GM12873 (cell line): ENCODE results near the gene RBM15.

Experiments used
- TF ChIP-seq, protein P1 (sequence below): IDR thresholded peaks from 2 replicates; pipeline ENCODE4 v1.5.1; 2012; ENCODE audit warnings: low read depth, mild to moderate bottlenecking, moderate library complexity, low read length, control low read depth; ENCODE audit not compliant: insufficient read depth; ENCODE audit errors: missing control alignments

Gene RBM15

DNA sequence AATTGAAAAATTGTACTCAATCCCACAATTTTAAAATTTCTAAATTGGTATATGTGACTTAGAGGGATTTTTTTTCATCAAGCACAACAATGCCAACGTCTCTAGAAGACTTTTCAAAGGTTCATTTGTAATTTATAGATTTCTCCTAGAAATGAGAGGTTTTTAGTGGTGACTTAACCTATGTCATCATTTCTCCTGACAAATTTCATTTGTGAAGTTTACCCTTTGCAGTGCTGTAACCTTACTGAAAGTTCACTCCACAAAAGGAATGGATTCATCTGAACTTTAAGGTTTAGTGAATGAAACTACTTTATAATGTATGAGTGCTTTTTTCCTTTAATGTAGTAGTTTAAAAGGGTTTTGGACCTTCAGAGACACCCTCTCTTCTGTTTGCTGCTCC is 16.1 kb downstream of the RBM15 start:
- TF ChIP-seq, protein P1, sequence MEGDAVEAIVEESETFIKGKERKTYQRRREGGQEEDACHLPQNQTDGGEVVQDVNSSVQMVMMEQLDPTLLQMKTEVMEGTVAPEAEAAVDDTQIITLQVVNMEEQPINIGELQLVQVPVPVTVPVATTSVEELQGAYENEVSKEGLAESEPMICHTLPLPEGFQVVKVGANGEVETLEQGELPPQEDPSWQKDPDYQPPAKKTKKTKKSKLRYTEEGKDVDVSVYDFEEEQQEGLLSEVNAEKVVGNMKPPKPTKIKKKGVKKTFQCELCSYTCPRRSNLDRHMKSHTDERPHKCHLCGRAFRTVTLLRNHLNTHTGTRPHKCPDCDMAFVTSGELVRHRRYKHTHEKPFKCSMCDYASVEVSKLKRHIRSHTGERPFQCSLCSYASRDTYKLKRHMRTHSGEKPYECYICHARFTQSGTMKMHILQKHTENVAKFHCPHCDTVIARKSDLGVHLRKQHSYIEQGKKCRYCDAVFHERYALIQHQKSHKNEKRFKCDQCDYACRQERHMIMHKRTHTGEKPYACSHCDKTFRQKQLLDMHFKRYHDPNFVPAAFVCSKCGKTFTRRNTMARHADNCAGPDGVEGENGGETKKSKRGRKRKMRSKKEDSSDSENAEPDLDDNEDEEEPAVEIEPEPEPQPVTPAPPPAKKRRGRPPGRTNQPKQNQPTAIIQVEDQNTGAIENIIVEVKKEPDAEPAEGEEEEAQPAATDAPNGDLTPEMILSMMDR, result no peak

DNA sequence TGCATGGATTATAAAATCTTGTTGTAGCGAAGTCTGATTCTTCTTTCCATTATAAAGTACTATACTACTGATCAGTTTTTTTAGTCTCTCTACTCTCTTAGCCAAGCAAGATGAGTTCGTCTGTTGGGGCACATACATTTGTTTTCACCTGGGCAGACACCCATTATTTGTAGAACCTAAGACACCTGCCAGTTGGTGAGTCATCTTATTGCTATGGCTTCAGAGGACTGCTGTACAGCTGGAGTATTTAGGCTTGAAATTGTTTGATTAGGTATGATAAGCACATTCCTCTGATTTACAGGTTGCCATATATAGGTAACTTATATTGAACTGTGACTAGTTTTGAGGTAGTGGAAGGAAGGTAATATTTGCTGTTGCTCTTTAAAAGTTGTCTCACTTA is 17.2 kb downstream of the RBM15 start:
- TF ChIP-seq, protein P1, result no peak

DNA sequence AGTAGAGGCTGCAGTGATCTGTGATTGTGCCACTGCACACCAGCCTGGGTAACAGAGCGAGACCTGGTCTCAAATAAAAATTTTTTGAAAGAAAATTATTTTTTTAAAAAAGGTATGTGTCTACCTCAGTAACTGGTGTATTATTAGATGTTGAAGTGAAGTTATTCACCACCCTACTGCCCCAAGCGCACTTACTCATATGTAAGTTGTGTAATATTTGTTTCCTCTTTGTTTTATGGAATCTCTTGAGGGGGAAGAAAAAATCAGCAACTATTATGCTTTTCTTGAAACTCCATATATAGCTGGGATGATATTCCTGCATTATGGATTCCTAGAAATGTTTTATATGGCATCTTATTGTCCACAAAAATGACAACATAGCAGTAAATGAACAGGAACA is 21.3 kb downstream of the RBM15 start:
- TF ChIP-seq, protein P1, result no peak

DNA sequence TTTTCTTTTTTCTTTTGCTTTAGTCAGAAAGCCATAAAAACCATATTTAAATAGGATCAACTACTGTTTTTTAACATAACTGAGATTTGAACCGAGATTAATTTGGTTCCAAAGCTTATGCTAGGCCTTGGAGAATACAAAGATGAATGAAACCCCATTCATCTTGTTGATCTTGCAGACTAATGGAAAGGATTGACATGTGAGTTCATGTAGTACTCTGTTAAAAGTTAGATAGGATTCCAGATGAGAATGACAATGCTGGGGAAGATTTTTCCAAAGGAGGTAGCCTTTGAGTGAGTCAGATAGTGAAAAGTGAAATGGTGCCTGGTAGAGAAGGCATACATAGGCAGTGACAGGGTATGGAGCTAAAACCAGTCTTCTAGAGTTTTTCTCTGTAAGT is 22.7 kb downstream of the RBM15 start:
- TF ChIP-seq, protein P1, result no peak

DNA sequence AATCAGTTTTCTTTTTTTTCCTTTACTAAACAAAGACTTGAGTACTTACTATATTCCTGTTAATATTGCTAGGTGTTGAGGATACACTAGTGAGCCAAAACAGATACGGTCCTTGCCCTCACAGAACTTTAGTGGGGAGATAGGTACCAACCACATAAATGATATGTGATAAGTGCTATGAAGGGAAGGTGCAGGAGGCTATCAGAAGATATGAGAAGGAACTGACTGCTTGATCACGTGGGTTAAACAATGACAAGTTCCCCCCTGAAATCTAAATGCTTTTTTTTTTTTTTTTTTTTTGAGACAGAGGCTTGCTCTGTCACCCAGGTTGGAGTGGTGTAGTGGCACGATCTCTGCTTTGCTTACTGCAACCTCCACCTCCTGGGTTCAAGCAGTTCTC is 25.0 kb downstream of the RBM15 start:
- TF ChIP-seq, protein P1, result no peak

DNA sequence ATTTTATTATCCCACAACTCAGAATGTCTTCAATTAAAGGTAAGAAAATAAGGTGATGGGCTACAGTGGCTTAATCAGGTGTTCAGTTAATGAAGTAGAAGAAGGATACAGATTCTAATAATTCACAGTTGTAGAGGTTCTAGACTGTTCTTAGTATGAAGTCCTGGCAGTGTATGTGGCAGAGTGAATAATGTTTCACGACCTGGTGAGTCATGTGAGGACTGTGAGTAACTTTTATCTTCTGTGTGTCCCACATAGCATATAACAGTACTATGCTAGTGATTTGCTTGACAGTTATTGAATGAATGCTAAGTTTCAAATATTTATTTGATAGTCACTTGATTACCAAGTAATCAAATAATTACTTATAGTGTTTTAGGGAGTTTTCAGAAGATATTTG is 31.6 kb downstream of the RBM15 start:
- TF ChIP-seq, protein P1, result no peak

DNA sequence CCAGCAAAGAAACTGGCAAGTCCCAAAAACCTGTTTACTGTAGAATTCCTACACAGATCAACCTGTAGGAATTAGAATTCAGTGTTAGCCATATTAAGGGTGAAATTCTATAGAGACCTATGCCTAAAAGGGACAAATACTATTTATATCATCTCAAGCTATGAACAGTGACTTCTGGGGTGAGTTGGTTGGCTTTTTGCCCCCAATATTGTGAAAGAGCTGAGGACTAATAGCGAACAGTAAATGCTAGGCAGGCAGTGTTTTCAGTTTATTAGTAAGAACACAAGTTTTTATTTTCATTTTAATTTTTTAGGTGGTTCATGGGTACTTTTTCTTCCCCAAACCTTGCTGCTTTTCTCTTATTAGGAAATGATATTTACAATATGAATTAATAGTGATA is 36.3 kb downstream of the RBM15 start:
- TF ChIP-seq, protein P1, result no peak
